ENCODE measurements around the gene PRDX6.
"Not testable (repeated sequence)": the region's sequence is repeated elsewhere in the genome, so short reads cannot be mapped to it uniquely, and the experiment has no call there.

PRDX6 gene

DNA sequence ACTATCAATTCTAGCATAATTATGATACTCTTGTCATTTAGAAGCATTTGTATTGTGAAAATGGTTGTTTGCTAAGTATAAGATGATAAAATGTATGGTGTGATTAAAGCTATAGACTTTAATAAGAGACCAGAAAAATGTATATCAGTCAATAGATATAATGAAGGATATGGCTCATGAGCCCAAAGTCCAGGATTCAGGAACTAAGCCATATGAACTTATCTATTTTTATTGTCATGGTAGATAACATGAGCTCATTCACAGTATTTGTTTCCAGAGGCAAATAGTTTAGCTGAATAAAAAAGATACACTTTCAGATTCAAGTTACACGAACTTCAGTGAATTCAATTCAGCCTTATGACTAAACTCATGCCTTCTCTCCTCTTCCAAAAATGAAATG lies 32.7 kb downstream of the PRDX6 start:
- no peak for DNase-seq (ENCODE audit: low spot score)
- TF ChIP-seq, protein P1, sequence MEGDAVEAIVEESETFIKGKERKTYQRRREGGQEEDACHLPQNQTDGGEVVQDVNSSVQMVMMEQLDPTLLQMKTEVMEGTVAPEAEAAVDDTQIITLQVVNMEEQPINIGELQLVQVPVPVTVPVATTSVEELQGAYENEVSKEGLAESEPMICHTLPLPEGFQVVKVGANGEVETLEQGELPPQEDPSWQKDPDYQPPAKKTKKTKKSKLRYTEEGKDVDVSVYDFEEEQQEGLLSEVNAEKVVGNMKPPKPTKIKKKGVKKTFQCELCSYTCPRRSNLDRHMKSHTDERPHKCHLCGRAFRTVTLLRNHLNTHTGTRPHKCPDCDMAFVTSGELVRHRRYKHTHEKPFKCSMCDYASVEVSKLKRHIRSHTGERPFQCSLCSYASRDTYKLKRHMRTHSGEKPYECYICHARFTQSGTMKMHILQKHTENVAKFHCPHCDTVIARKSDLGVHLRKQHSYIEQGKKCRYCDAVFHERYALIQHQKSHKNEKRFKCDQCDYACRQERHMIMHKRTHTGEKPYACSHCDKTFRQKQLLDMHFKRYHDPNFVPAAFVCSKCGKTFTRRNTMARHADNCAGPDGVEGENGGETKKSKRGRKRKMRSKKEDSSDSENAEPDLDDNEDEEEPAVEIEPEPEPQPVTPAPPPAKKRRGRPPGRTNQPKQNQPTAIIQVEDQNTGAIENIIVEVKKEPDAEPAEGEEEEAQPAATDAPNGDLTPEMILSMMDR (IDR thresholded peaks at IDR 0.05; ENCODE audit: extremely low read depth, missing control alignments): no peak

DNA sequence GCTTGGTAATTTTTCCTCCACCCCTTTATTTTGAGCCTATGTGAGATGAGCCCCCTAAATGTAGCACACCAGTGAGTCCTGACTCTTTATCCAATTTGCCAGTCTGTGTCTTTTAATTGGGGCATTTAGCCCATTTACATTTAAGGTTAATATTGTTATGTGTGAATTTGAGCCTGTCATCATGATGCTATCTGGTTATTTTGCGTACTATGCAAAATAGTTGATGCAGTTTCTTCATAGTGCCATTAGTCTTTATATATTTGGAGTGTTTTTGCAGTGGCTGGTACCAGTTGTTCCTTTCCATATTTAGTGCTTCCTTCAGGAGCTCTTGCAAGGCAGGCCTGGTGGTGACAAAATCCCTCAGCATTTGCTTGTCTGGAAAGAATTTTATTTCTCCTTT lies 37.4 kb downstream of the PRDX6 start:
- DNase-seq (ENCODE audit: low spot score): not testable (repeated sequence)

DNA sequence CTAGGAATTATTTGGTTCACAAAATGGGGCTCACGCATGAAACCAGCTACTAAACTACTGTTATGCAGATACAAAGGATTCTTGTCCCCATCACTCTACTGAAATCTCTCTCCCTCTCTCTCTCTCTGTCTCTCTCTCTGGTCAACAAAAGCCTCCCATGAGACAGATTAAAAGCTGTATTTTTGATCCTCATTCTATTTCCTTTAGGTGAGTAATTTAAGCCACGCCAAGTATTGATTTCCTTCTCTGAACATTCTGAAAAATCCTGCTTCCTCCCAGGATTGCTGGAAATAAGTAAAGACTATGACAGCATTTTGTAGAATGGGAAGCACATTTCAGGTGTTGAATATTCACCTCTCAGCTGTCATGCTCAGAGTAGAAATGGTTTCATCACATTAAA lies 43.7 kb downstream of the PRDX6 start:
- TF ChIP-seq, protein P1 (IDR thresholded peaks at IDR 0.05; ENCODE audit: extremely low read depth, missing control alignments): no peak

DNA sequence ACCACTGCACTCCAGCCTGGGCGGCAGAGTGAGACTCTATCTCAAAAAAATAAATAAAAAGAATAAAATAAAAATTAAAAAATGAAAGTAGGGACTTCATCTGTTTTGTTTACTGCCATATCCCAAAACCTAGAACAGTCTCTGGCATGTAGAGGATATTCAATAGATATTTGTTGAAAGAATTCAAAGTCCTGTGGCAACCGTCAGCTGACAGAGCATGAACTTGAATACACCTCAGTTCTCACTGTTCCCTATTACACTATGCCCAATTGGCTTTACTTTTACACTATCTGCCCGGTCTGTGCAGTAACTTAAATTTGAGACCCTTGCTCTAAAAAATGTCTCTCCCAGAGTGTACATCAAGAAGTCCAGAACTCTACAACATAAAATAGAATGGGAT lies 46.2 kb downstream of the PRDX6 start:
- DNase-seq (ENCODE audit: low spot score): no peak
- TF ChIP-seq, protein P1 (IDR thresholded peaks at IDR 0.05; ENCODE audit: extremely low read depth, missing control alignments): no peak

More for the DNA sequence above, 43.7 kb downstream of the PRDX6 start:
- DNase-seq (ENCODE audit: low spot score): no peak

DNA sequence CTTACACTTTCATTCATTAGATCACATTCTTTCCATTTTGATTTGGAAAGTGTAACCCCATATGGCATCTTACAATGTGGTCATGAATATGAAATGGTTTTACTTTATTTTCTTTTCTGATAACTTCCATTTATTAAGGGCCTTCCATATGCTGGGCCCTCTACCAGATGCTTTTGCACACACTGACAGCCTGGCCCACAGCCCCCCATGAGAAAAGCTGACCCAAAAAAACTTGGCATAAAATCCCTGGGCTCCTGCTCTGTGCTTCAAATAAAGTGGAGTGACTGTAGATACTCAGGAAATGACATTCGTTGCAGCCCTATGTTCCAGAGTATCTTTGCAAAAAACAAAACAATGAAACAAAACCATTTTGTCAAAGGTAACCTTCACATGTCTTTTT lies 48.8 kb downstream of the PRDX6 start:
- no peak for DNase-seq (ENCODE audit: low spot score)
- TF ChIP-seq, protein P1 (IDR thresholded peaks at IDR 0.05; ENCODE audit: extremely low read depth, missing control alignments): no peak

DNA sequence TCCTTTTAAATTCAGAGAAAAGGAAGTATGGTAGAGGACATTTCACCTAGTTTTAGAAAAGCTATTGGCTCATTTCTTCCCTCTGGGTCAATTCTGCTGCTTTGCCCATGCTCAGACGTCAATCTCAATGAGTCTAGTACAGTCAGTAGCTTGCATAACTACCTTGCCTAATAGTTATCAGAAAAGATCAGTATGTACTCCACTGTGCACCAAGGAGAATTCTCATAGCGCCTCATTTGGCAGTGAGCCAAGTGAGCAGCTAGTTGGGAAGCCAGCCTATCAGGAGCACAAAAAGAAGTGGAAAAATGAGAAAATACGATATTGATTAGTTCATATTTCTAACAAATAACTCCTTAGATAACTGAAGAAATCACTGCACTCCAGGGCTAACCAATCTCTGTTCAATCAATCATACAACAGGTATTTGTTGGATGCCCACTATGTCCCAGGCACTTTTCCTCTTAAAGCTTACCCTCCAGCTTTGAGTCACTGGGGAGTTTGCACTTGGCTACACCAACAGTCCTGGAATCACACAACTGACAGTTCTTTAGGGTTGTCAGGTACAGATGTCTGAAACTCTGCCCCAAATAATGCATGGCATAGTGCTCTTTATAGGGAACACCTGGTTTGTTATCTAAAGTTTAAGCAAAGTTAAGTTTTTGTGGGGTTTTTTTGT lies 50.2 kb downstream of the PRDX6 start:
- TF ChIP-seq, protein P1 (IDR thresholded peaks at IDR 0.05; ENCODE audit: extremely low read depth, missing control alignments): no peak
- DNase-seq (ENCODE audit: low spot score): no peak

DNA sequence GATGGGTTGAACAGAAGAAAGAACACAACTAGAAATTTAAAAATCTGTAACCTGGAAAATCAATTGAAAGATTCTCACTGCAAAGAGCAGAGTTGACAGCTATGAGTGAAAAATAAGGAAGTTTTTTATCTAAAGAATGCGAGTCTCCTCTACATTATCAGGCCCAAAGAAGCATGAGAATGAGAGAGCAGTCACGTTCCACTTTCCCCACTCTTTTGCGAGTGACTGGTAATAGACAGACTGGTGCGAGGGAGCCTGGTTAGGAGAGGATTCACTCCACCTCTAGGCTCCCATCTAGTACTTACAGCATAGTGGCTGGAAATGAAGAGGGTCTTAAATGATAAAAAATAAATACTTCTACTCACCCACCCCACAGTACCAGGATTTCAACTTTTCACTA lies 52.0 kb downstream of the PRDX6 start:
- DNase-seq (ENCODE audit: low spot score): no peak
- TF ChIP-seq, protein P1 (IDR thresholded peaks at IDR 0.05; ENCODE audit: extremely low read depth, missing control alignments): no peak
